Keratinocyte (primary cell): ENCODE results near the gene WASF2. TPM values are rescaled to one million over a fixed set of nuclear protein-coding genes. Genes with fewer than 3 reads are reported as not detected.
A peak's percentile ranks its signal among the peaks of the same experiment; 100 is the strongest.

ENCODE experiments used
- DNase-seq: peaks from one replicate; pipeline ENCODE4 v3.0.0-alpha.2; 2011; ENCODE audit warnings: low read depth, missing footprints, low spot score
- FAIRE-seq: peaks from 2 replicates; lab custom pipeline; 2011; peaks lifted over from hg19 to GRCh38; lab: Jason Lieb, UNC
- H2AFZ ChIP-seq: 2 replicates; pipeline ENCODE4 v1.6.0; 2012; ENCODE audit warnings: low read length, control low read depth, inconsistent platforms; ENCODE audit not compliant: control insufficient read depth
- H3K27ac ChIP-seq: 2 replicates; pipeline ENCODE4 v1.5.1; 2011; ENCODE audit warnings: low read length; ENCODE audit not compliant: control insufficient read depth, insufficient read depth
- H3K27me3 ChIP-seq: 3 replicates; pipeline ENCODE4 v1.6.0; 2011; ENCODE audit warnings: low read length; ENCODE audit not compliant: control insufficient read depth, insufficient read depth; ENCODE audit errors: extremely low read depth
- H3K36me3 ChIP-seq, 2 experiments: 2 replicates in 1 of 2; 3 replicates in 1 of 2; pipeline ENCODE4 v1.5.1; 2011; ENCODE audit warnings: low read length in 2 of 2, mild to moderate bottlenecking in 1 of 2; ENCODE audit not compliant: control insufficient read depth in 2 of 2, insufficient read depth in 2 of 2; ENCODE audit errors: extremely low read depth in 1 of 2
- H3K4me1 ChIP-seq: 3 replicates; pipeline ENCODE4 v1.5.1; 2011; ENCODE audit warnings: low read length; ENCODE audit not compliant: control insufficient read depth, insufficient read depth; ENCODE audit errors: extremely low read depth
- H3K4me2 ChIP-seq: 3 replicates; pipeline ENCODE4 v1.6.0; 2011; ENCODE audit warnings: low read depth, low read length; ENCODE audit not compliant: control insufficient read depth, insufficient read depth; ENCODE audit errors: extremely low read depth
- H3K4me3 ChIP-seq, 3 experiments: fragments of 200-600 bp in 1 of 3; sonication (generic) in 1 of 3; 2 replicates in 2 of 3; 3 replicates in 1 of 3; pipeline ENCODE4 v1.5.1; 2011 to 2016; ENCODE audit warnings: low read length in 3 of 3, mild to moderate bottlenecking in 3 of 3, control low read depth in 2 of 3, inconsistent platforms in 1 of 3, low read depth in 1 of 3, mixed read lengths in 1 of 3, mixed run types in 1 of 3, moderate library complexity in 1 of 3; ENCODE audit not compliant: control insufficient read depth in 2 of 3, insufficient read depth in 2 of 3; ENCODE audit errors: extremely low read depth in 1 of 3
- H3K79me2 ChIP-seq: 2 replicates; pipeline ENCODE4 v1.6.0; 2012; ENCODE audit warnings: low read length; ENCODE audit not compliant: control insufficient read depth, insufficient read depth
- H3K9ac ChIP-seq: 3 replicates; pipeline ENCODE4 v1.6.0; 2011; ENCODE audit warnings: low read length; ENCODE audit not compliant: control insufficient read depth, insufficient read depth; ENCODE audit errors: extremely low read depth
- H3K9me1 ChIP-seq: 3 replicates; pipeline ENCODE4 v1.6.0; 2011; ENCODE audit warnings: low read length; ENCODE audit not compliant: control insufficient read depth, insufficient read depth; ENCODE audit errors: extremely low read depth
- H3K9me3 ChIP-seq: 2 replicates; pipeline ENCODE4 v1.5.1; 2012; ENCODE audit warnings: low read depth, low read length; ENCODE audit not compliant: control insufficient read depth
- H4K20me1 ChIP-seq: 3 replicates; pipeline ENCODE4 v1.6.0; 2011; ENCODE audit warnings: low read length; ENCODE audit not compliant: control insufficient read depth, insufficient read depth; ENCODE audit errors: extremely low read depth
- CTCF ChIP-seq, 3 experiments: IDR thresholded peaks in 1 of 3; conservative IDR thresholded peaks in 1 of 3; optimal IDR thresholded peaks in 1 of 3; 2 replicates in 2 of 3; 3 replicates in 1 of 3; pipeline versions ENCODE3 to v1.5.1; 2011; ENCODE audit warnings: low read length in 3 of 3, mild to moderate bottlenecking in 3 of 3, moderate library complexity in 2 of 3, control low read depth in 1 of 3, inconsistent platforms in 1 of 3; ENCODE audit not compliant: insufficient read depth in 2 of 3; ENCODE audit errors: extremely low read depth in 1 of 3
- EZH2 ChIP-seq: IDR thresholded peaks from one replicate; pipeline ENCODE4 v1.6.1; 2012; ENCODE audit warnings: inconsistent platforms, mild to moderate bottlenecking, low read length, moderate library complexity
- dilution Hi-C: fragments of 300-500 bp; cut with MboI; formaldehyde crosslinking; loops from one replicate; pipeline ENCODE4 v1.7.0; 2020; ENCODE audit warnings: low sequenced_read_pairs; ENCODE audit not compliant: extremely low pct_ligation_motif_present
- polyA plus RNA-seq, 5 experiments: library from polyadenylated mRNA; depleted of rRNA in 3 of 5; stranded (reverse) in 3 of 5; stranded (forward) in 1 of 5; unstranded in 1 of 5; fragments of >200 nt; gene quantifications; 1 replicate in 1 of 5; 2 replicates in 3 of 5; 3 replicates in 1 of 5; pipeline versions ENCODE4 v1.2.1 to v1.2.3, GENCODE V29; 2011 to 2012; ENCODE audit warnings: missing spikeins in 2 of 5, low read depth in 1 of 5, low replicate concordance in 1 of 5

The WASF2 gene
- polyA plus RNA-seq, 1 donor (not counting 4 experiments of a cell fraction or from before 2014, with no cell fraction given) = 42.9 TPM

GRCh38 chr1:27367160-27367650 lies 122.8 kb downstream of the WASF2 start:
- TF ChIP-seq EZH2 (no peak), CTCF (optimal IDR thresholded peaks at IDR 0.05 in 1 of 3, IDR thresholded peaks at IDR 0.05 in 1 of 3, conservative IDR thresholded peaks at IDR 0.05 in 1 of 3; ENCODE audit: extremely low read depth in 1 of 3, insufficient read depth in 2 of 3, low read length in 3 of 3) (no peak)
- Histone ChIP-seq H3K27me3 (no peaks in the 10 kb centered on the region), H3K79me2 (peaks cover 12% of the 10 kb centered on the region), H3K4me1 (peaks cover 33% of the 10 kb centered on the region), H3K4me2 (peak overlapping the region; percentile 86), H2AFZ (peak overlapping the region; percentile 76), H3K9me1 (no peaks in the 10 kb centered on the region), H3K4me3 (peak overlapping the region in 2 of 3 experiments; percentile 82 to 89), H3K9me3 (no peaks in the 10 kb centered on the region), H3K9ac (peak overlapping the region; percentile 88), H3K27ac (peak overlapping the region; percentile 91), H4K20me1 (no peaks in the 10 kb centered on the region), H3K36me3 (peaks cover 8 to 10% of the 10 kb centered on the region in 2 experiments)
- dilution Hi-C loops = no loop called here
- DNase-seq (no peak), FAIRE-seq (no peak)

- Histone ChIP-seq H3K79me2 (peaks cover 12% of the 10 kb centered on the region), H3K4me3 (peak within 1 kb of the TSS; percentile 68 to 89 (median 82)), H3K9me1 (no peaks in the 10 kb centered on the region), H3K27ac (peak within 1 kb of the TSS; percentile 91), H3K36me3 (peaks cover 11 to 14% of the 10 kb centered on the region in 2 experiments), H3K4me1 (peaks cover 31% of the 10 kb centered on the region), H3K4me2 (peak within 1 kb of the TSS; percentile 86), H2AFZ (peak within 1 kb of the TSS; percentile 79), H3K9me3 (no peaks in the 10 kb centered on the region), H3K9ac (peak within 1 kb of the TSS; percentile 88), H3K27me3 (no peaks in the 10 kb centered on the region), H4K20me1 (no peaks in the 10 kb centered on the region)
- TF ChIP-seq CTCF (optimal IDR thresholded peaks at IDR 0.05 in 1 of 3, IDR thresholded peaks at IDR 0.05 in 1 of 3, conservative IDR thresholded peaks at IDR 0.05 in 1 of 3; ENCODE audit: extremely low read depth in 1 of 3, insufficient read depth in 2 of 3, low read length in 3 of 3) (peak in 2 of 3 experiments; percentile 26 to 59), EZH2 (no peak)
- dilution Hi-C loops = no loop called here
- DNase-seq (no peak), FAIRE-seq (peak; percentile 44)
Observed at GRCh38 chr1:27366411-27367159, 123.4 kb downstream of the WASF2 start, which contains the start of gene MAP3K6. MAP3K6 (minus strand) TSS chr1:27366961; CDS start chr1:27366597, 364 bp downstream.
